Measurements from ENCODE around the gene CFAP74.

CFAP74 gene

GRCh38 chr1:2019571-2020309 lies 16.2 kb upstream of the CFAP74 start:
- TF ChIP-seq ZBTB26 (tag by site-specific recombination; optimal IDR thresholded peaks at IDR 0.05) (peak; percentile 24), ZNF18 (tag by site-specific recombination; IDR thresholded peaks at IDR 0.05) (no peak), REST (tag by site-specific recombination; IDR thresholded peaks at IDR 0.05) (peak; percentile 93), GLIS2 (tag by site-specific recombination; IDR thresholded peaks at IDR 0.05) (0 out of 2 replicates have a peak, but pooled peaks have one; percentile 24)
- H3K4me3 ChIP-seq (ENCODE audit: low read depth, low read length): peak overlapping the region; percentile 22
- H3K36me3 ChIP-seq (ENCODE audit: control insufficient read depth in 2 of 2, insufficient read depth in 1 of 2, low read length in 2 of 2): no peaks in the 10 kb centered on the region
- no peaks in the 10 kb centered on the region for H3K4me1 ChIP-seq (ENCODE audit: control insufficient read depth, insufficient read depth, low read length)
- POLR2A ChIA-PET: interaction anchor here (0.7 kb wide), 1 partner anchor 10 kb away, joined by 4 read pairs; no protein-coding TSS in a partner anchor
- no peaks in the 10 kb centered on the region for H3K9me3 ChIP-seq (ENCODE audit: control insufficient read depth, insufficient read depth, low read depth, low read length)
- CTCF ChIA-PET: interaction anchor here (0.6 to 2.1 kb wide), 3 partner anchors 25 to 155 kb away, joined by 4 to 7 read pairs (median 5); no protein-coding TSS in a partner anchor
- no peak overlapping the region for H3K27ac ChIP-seq (ENCODE audit: extremely low read depth, low read depth, low read length)

GRCh38 chr1:2019172-2019543 lies 15.6 kb upstream of the CFAP74 start, which contains the start of gene GABRD:
TSS of gene GABRD (plus strand) at chr1:2019345. CDS start at chr1:2019424, 79 bp downstream.
- Histone ChIP-seq H3K4me3 (ENCODE audit: low read depth, low read length) (peak within 1 kb of the TSS; percentile 22), H3K4me1 (ENCODE audit: control insufficient read depth, insufficient read depth, low read length) (no peaks in the 10 kb centered on the region), H3K27ac (ENCODE audit: extremely low read depth, low read depth, low read length) (no peak within 1 kb of the TSS), H3K36me3 (ENCODE audit: control insufficient read depth in 2 of 2, insufficient read depth in 1 of 2, low read length in 2 of 2) (no peaks in the 10 kb centered on the region), H3K9me3 (ENCODE audit: control insufficient read depth, insufficient read depth, low read depth, low read length) (no peaks in the 10 kb centered on the region)
- ChIA-PET CTCF (interaction anchor here (0.6 to 2.1 kb wide), 3 partner anchors 25 to 155 kb away, joined by 4 to 7 read pairs (median 5); no protein-coding TSS in a partner anchor), POLR2A (interaction anchor here (0.7 kb wide), 1 partner anchor 10 kb away, joined by 4 read pairs; no protein-coding TSS in a partner anchor)
- TF ChIP-seq ZNF362 (tag by site-specific recombination; IDR thresholded peaks at IDR 0.05) (no peak), AEBP2 (tag by site-specific recombination; IDR thresholded peaks at IDR 0.05; ENCODE audit: borderline replicate concordance) (no peak), KLF10 (tag by site-specific recombination; IDR thresholded peaks at IDR 0.05) (no peak), ZNF585B (tag by site-specific recombination; IDR thresholded peaks at IDR 0.05) (no peak), ZNF341 (tag by site-specific recombination; IDR thresholded peaks at IDR 0.05; ENCODE audit: low read depth) (no peak), ZNF132 (tag by site-specific recombination; IDR thresholded peaks at IDR 0.05; ENCODE audit: borderline replicate concordance) (no peak), ZNF214 (tag by site-specific recombination; IDR thresholded peaks at IDR 0.05; ENCODE audit: borderline replicate concordance) (no peak), ZNF280D (tag by site-specific recombination; IDR thresholded peaks at IDR 0.05) (no peak), ZBTB26 (tag by site-specific recombination; optimal IDR thresholded peaks at IDR 0.05) (no peak), ZNF148 (tag by site-specific recombination; IDR thresholded peaks at IDR 0.05; ENCODE audit: borderline replicate concordance) (no peak)
